ENCODE results near the gene MLXIP.

MLXIP gene

DNA sequence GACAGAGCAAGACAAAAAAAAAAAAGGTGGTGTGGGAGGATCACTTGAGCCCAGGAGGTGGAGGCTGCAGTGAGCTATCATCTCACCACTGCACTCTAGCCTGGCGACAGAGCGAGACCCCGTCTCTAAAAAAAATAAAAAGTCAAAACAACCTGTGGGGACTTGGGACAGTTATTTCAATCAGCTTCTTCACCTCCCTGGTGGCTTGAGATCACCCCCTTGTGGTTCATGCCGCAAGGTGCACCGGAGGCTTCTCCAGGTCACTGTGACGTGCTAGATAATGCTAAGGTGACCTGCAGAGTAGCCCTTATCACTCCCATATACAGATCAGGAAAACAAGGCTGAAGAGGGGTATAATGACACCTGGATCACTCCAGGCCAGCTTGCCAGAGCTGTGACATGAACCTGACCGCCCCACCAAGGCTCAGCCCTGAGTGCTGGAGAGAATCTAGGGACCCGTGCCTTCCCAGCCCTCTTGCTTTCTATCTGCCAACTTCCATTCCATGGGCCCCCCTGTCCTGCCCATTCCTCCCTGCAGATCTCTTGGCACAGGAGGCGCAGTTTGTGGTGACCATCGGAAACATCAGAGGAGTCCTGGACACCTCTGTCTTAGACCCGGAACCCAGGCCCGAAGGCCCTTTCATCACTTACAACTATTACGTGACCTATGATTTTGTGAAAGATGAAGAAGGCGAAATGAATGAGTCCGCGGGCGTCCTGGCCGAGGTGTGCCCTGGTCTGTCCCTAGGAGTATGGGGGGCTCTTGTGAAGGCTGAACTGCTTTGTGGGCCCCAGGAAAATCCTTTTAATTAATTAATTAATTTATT lies 112.5 kb downstream of the MLXIP start:
- DNase-seq, result peak; percentile 40

DNA sequence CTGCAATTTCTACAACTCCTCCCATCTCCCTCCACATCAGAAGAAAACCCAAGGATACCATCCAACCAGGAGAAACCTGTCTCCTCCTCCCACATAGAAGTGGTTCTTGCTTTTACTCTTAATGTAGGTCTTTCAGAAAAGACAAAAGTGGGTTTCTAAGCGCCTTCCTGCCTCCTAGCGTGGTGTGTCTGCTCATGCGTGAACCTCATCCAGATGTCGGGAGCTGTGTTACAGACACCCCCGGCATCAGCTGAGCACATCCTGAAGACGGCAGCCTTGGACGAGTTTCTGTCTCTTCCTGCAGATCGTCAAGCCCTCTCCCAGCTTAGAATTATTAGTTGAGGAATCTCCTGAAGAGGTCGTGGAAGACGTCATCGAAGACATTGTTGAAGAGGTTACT lies 113.9 kb downstream of the MLXIP start:
- DNase-seq, result no peak

GRCh38 chr12:122194804-122195203 lies 116.2 kb downstream of the MLXIP start:
- DNase-seq, result no peak

DNA sequence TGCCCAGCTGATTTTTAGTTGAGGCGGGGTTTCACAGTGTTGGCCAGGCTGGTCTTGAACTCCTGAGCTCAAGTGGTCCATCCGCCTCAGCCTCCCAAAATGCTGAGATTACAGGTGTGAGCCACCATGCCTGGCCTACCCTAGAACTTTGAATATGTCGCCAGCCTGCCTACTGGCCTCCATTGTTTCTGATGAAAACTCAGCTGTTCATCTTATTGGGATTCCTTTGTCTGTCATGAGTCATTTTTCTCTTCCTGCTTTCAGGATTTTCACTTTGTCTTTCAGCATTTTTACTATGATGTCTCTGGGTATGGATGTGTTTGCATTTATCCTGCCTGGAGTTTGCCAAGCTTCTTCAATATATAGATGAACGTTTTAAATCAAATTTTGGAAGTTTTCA lies 116.8 kb downstream of the MLXIP start:
- no peak for DNase-seq
